GM12878 (cell line): Measurements from ENCODE around the gene CLPSL1.

Source experiments
- BACH1 ChIP-seq: fragments of 450-650 bp; IDR thresholded peaks from 2 replicates; pipeline ENCODE4 v1.6.1; 2017; ENCODE audit warnings: mild to moderate bottlenecking, borderline replicate concordance
- CEBPZ ChIP-seq: fragments of 150-350 bp; IDR thresholded peaks from 2 replicates; pipeline ENCODE4 v1.6.1; 2016; ENCODE audit warnings: low read depth, low read length
- CTCF ChIP-seq, 3 experiments: IDR thresholded peaks in 2 of 3; conservative IDR thresholded peaks in 1 of 3; 2 replicates each; pipeline ENCODE4 v1.5.1; 2011; ENCODE audit warnings: low read depth in 3 of 3, low read length in 3 of 3, mild to moderate bottlenecking in 3 of 3, control low read depth in 2 of 3, moderate library complexity in 2 of 3, inconsistent platforms in 1 of 3, mixed read lengths in 1 of 3; ENCODE audit not compliant: control insufficient read depth in 2 of 3, insufficient read depth in 1 of 3; ENCODE audit errors: extremely low read depth in 1 of 3
- HDAC2 ChIP-seq: fragments of 200-600 bp; sonication (generic); IDR thresholded peaks from 2 replicates; pipeline ENCODE4 v1.6.1; 2017
- POLR2A ChIP-seq: IDR thresholded peaks from 2 replicates; pipeline ENCODE4 v1.6.1; 2011; ENCODE audit warnings: low read depth, mild to moderate bottlenecking, low read length
- REST ChIP-seq: IDR thresholded peaks from 2 replicates; pipeline ENCODE4 v1.6.1; 2012; ENCODE audit warnings: mild to moderate bottlenecking, low read depth, low read length
- SIN3A ChIP-seq: IDR thresholded peaks from 2 replicates; pipeline ENCODE4 v1.6.1; 2012; ENCODE audit warnings: low read depth, low read length, improper control_type of control experiment
- SMC3 ChIP-seq: IDR thresholded peaks from 2 replicates; pipeline ENCODE4 v1.6.1; 2011; ENCODE audit warnings: low read length, improper control_type of control experiment, borderline replicate concordance
- ZBTB11 ChIP-seq: fragments of 450-650 bp; formaldehyde crosslinking; IDR thresholded peaks from 2 replicates; pipeline ENCODE4 v1.5.0; 2022; ENCODE audit warnings: mild to moderate bottlenecking, missing genetic modification characterization

GRCh38 chr6:35811699-35811995 lies 30.8 kb downstream of the CLPSL1 start:
- no peak for TF ChIP-seq CTCF (IDR thresholded peaks at IDR 0.05 in 2 of 3, conservative IDR thresholded peaks at IDR 0.05 in 1 of 3; ENCODE audit: control insufficient read depth in 2 of 3, extremely low read depth in 1 of 3, insufficient read depth in 1 of 3, low read depth in 3 of 3, low read length in 3 of 3)
- no peak for TF ChIP-seq POLR2A
- no peak for TF ChIP-seq REST
- no peak for TF ChIP-seq BACH1
- TF ChIP-seq SIN3A = no peak
- TF ChIP-seq HDAC2 = no peak
- TF ChIP-seq CEBPZ = no peak
- no peak for TF ChIP-seq ZBTB11 (CRISPR knock-in tag)
- TF ChIP-seq SMC3 = no peak
